Right hindlimb (tissue), 1 donor: ENCODE data around the gene BACH1.
A peak's percentile ranks its signal among the peaks of the same experiment; 100 is the strongest.
"Not testable (repeated sequence)": the region's sequence is repeated elsewhere in the genome, so short reads cannot be mapped to it uniquely, and the experiment has no call there.

ENCODE experiments used
- DNase-seq: peaks from one replicate; pipeline ENCODE4 v3.0.0-alpha.2; 2018

The BACH1 gene

DNA sequence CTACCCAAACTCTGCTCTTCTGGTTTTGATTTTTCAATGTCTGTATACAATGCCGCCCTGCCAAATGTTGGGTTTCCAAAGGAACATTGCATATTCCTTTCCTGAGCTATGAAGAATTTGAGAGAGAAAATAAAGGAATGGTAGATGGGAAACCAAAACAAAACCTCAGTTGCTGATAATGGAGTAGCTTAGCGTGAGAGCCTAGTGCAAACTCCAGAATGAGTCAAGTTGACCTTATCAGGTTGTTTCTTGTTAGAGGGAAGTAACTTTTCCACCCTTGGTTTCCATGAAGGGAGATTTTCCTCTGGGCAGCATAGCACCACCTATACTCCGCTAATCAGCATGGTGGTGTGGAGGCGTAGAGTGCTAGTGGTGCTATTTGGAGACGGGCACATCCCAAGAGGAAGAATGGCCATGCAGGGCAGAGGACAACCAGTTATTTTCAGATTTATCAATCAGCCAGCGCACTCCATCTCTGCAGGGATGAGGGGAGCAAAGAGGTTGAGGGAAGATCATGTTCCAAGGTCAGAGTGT is 51.6 kb downstream of the BACH1 start:
- no peak for DNase-seq

DNA sequence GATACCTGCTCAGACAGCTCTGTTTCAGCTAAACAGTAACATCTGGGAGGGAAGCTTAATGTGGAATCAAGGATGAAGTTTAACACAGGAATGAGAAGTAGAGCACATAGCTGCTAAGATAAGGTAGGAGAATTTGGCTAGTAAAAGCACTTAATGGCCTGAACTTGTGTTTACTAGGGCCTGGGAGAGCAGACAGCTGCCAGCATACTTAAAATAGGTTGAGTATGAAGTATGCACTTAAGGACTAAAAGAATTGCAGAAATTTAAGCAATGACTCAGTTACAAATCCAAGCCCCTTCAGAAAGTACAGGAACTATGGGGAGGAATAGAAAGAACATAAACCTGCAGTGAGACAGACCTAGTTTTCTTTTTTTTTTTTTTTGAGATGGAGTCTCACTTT is 53.0 kb downstream of the BACH1 start:
- no peak for DNase-seq

DNA sequence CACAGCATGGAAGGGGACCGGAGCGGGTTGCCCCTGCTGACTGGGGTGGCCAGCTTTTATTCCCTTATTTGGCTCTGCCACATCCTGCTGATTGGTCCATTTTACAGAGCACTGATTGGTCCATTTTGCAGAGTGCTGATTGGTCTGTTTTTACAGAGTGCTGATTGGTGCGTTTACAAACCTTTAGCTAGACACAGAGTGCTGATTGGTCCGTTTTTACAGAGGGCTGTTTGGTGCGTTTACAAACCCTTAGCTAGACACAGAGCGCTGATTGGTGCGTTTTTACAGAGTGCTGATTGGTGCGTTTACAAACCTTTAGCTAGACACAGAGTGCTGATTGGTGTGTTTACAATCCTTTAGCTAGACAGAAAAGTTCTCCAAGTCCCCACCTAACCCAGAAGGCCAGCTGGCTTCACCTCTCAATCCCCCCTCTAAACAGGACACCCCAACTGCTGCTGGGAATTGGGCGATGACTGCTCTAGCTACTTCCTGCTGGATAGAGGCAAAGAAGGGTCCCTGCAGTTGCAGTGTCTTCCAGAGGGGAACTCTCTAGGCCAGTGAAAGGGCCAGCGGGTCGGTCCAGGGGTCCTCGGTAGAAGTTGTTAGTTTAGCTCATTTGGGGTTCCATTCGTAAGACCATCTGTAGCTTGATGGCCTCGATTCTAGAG is 56.5 kb downstream of the BACH1 start:
- DNase-seq, result not testable (repeated sequence)

DNA sequence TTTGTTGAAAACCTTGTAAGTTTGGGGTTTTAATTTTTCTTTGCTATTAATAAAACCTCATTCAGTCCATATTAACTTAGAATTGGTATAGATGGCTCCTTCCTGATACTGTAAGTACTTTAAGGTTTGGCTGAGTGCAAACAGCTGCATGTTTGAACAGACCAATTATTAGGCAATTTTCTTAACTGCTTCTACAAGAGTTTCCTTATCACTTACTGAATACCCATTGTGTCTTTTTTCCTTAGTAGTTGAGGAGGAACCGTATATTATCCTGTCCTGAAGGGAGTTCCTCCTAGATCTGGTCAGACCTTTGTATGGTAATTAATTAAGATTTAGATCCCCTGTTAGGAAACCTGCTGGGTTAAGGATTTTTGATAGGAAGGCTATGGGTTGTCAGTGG is 57.6 kb downstream of the BACH1 start:
- DNase-seq, result not testable (repeated sequence)

DNA sequence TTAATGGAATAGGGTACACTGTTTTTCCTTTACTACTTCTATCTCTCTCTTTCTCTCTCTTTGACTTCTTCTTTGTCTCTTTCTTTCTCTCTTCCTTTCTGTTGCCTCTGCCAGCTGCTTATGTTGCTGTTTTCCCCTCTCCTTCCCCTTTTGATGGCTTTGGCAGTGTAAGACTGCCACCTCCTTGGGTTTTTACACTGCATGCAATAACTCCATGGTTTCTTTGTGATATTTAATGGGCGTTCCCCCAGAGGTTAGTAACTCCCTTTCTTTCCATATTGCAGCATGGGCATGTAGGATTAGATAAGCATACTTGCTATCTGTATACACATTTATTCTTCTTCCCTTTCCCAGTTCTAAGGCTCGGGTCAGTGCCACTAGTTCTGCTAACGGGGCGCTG is 58.1 kb downstream of the BACH1 start:
- DNase-seq, result not testable (repeated sequence)

DNA sequence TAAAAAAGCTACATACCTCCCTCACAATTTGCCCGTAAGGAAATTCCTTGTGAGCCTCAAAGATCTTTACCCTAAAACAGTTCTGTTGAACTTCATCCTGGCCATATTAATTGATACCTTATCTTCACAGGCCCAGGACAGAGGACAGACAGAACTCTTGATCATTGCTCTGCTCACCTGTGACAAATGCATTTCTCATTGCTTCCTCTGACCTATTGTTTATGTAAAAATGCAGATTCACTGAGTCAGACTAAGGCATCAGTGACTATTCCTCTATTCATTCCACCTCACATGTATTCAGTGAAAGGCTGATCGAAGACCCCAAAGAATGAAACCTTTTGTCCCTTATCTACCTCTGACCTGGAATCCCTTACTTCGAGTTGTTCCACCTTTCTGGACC is 61.0 kb downstream of the BACH1 start:
- DNase-seq, result no peak

DNA sequence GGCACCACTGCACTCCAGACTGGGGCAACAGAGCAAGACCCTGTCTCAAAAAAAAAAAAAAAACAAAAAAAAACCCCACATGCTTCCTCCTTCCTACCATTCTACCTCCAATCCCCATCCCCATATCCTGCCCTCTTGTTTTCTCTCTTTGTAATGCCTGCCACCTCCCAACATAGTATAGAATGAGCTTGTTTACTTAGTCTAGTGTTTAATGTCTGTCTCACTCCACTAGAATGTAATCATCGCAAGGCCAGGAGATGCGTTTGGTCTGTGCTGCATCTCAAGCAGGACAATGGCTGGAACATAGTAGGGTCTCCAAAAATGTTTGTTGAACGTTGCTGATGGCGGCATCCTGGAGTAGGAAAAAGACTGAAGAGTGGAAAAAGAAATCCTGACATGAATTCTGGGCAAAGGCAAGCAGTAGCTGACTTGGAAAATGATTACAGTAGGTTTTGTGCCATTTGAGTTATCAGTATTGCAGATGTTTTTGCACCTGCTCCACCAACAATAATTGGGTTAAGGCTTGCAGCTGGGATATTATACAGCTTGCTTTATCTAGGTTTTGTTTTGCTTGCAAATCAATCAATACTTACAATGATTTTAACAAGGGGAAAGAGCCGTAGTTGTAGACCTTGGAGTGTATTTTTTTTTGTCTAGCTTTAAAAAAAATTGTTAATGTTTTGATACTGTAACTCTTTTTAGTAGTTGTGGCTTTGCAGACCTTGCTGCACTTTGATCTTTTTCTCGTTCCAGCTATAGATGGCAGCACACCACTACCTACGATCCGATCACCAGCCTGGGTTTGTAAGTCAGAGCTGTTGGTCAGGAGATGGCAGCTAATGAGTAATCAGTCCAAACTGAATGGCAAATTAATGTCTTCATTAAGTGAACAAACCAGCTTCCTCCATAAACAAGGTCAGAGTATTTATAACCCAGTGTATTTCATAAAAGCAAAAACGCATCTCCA is 62.4 kb downstream of the BACH1 start:
- DNase-seq, result no peak

DNA sequence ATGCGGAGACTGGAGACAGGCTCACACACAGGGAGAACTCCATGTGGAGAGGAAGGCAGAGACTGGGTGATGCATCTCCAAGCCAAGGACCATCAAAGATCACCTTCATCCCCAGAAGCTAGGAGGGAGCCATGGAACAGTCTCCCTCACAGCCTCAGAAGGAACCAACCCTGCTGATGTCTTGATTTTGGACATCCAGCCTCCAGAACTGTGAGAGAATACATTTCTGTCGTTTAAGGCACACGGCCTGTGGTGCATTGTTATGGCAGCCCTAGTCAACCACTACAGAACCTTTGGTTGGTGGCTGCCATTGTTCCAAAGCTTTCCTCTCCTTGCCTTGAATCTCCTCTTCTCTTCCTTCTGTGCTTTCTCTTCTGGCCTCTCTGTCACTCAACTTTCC is 64.0 kb downstream of the BACH1 start:
- DNase-seq, result no peak

DNA sequence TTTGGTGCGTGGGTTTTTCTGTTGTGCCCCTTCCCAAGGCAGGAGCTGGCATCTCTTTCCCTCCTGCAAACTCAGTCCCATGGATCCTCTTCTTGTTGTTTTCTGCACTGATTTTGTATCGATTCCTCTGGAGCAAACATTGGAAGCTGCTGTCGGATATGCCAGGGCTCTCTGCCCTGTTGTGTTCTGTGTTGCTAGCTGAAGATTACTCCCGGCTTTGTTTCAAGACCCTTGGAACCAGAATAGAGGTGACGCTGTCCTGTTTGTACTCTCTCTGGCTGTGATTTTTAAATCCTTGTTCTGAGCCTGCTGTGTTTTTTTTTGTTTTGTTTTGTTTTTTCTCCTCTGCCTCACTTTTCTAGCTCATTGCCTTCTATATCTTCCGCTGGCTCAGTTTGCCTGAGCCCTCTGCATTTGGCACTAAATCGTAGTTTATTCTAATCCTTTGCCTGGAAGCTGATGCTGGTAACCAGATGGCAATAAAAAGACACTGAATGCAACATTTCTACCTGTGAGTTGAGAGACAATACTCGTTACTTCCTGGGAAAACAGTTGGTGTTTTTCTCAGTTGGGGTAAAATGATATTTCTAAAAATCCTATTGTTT is 67.0 kb downstream of the BACH1 start:
- DNase-seq, result no peak

DNA sequence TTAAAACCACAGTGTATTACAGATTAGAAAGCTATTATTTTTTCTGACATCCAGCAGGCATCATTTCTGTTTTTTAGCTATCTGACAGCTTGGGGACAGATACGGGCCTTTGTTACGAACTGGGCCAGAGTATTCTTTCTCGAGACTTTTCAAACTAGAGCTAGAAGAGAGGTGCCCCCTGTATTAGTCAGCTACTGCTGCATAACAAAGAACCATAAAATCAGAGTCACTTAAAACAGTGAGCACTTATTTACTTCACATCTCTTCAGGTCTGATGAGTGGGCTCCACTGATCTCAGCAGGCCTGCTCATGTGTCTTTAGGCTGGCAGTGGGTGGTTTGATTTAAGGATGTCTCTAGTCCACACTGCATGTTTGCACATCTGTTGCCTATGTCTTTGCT is 67.8 kb downstream of the BACH1 start:
- no peak for DNase-seq

DNA sequence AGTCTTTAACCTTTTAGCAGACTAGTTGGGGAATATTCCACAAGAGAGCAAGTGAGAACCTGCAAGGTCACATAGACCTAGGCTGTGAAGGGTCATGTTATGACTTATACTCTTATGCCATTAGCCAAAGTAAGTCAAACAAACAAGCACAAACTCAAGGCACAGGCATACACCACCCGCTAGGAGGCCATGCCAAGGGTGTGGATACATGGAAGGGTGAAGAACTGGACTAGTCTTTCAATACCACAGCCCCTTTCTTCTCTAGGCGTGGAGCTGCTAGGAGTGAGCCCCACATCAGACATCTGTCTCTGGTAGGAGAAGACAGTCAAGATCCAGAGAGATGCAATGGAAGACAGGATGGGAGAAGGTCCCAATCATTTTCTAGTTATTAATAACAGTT is 68.6 kb downstream of the BACH1 start:
- no peak for DNase-seq

DNA sequence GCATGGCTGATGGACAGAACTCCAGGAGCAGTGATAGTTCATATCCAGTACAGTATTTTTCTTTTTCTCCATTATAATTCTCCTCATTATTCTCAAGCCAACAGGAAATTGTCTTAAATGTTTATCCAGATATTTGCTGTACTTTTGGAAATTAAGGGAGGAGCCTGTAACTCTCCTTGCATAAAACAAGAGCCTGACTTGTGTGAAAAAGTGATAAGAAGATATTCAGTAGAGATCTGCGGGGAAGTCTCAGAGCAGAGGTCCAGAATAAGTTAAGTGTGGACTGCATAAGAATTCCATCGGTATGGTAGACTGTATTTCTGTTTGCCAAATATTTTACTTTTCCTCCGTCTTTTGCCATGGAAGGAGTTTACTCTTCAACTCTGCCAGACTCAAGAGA is 70.2 kb downstream of the BACH1 start:
- DNase-seq, result no peak

DNA sequence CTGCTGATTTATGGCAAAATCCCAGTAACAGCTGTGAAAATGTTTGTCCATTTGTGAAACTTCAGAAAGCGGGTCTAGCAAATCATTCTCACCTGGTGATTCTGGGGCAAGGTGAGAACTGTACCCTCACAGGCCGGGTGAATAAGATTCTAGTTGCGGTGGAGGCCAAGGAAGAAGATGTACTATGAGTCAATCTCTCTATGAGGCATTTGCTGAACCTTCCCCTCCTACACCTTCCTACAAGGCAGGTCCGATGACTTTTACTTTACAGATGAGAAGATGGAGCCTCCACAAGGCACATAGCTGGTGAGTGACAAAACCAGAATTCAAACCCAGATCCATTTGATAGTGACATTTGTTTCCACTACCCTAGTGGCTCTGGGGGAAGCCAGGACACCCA is 72.7 kb downstream of the BACH1 start:
- no peak for DNase-seq

DNA sequence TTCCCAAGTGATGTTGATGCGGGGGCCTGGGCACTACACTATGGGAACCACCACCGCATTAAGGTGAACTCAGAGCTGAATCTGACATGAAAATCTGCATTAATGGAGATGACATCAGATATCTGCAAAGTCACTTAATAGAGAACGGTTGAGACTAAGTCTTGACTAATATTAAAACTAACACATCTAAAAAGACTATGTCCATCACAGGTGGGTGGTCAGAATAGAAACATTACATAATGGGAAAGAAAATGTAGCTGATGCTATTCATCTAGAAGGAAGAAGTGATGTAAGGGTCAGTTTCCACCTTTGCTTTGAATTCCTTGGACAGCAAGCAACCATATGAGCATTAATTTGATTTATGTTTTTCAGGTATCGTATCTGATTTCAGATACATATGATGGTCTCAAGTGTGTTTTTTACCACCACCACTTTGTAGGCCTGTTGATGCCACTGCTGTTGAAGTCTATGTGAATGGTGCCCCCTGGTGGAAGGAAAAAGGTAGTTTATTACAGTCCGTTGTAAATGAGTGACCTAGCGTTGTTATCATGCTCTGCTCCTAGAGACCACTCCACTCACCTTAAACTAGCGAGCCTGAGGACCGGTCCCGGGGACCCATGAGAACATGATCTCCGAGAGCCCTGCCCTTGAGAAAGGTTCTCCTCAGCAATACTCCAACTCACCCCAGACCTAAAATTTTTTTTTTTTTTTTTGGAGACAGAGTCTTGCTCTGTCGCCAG is 73.5 kb downstream of the BACH1 start:
- DNase-seq, result peak; percentile 44

DNA sequence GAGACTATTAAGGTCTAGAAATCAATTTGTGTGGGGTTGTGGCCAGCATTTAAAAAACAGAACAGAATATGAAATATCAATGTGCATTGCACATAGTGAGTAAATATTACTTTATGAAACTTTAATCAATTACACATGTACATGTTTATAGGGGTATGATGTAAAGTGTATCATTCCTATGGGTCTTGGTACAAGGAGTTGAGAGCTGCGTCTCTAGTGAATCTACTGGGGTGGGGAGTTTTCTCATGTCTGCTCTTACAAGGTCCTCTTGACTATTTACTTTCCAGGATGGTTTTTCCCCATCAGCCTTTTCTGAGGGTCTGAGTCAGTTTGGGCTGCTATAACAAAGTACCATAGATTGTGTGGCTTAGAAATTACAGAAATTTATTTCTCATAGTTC is 75.8 kb downstream of the BACH1 start:
- DNase-seq, result no peak

DNA sequence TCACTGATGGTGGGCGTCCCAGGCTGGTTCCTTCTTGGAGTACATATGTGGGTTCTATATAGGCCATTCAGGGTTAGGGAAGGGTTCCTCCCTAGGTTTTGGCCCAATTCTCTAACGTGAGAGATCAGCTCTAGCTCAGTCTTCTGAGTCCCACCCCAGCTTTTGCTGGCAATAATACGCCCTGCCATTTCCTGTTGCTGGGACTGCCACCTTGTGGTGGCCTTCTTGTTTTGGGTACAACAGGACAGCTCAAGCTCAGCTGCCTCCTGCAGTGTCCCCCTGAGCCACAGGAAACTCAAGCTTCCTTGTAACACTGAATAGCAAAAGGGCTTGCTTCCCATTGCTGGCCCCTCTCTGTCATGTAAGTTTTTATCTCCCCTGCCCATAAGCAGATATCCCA is 77.8 kb downstream of the BACH1 start:
- no peak for DNase-seq

DNA sequence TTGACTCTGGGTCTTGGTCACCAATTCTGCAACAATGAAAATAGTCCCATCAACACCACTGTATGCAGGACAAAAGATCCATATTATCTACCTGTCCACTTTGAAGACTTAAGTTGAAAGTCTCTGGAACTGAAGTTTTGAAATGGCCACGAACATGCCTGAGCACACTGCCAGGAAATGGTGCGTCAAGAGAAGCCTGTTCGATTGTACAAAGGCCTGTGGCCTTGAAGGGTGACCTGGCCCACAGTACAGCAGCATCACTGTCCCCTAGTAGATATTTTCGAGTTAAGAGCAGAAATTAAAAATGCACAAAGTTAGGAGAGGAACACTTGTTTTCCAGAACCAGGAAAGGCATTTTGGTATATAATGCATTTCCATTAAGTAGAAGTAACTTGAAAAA is 78.5 kb downstream of the BACH1 start:
- DNase-seq, result no peak

DNA sequence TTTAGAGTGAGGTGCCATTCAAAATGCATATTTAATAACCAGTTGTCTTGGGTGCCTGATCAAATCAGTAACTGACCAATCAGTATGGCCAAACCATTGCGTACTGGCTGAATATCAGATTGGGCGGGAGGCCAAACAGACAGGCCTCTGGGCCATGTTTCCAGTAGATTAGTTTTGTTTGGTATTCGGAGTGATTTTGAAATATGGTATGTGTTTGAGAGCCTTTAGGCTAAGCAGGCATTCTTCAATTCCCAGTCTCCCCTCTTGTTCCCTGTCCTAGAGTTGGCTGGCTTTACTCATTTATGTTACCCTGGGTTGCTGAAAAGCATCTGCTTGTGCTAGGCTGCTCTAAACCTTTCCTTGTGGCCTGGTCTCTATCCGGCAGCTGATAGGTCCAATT is 80.1 kb downstream of the BACH1 start:
- DNase-seq, result no peak

DNA sequence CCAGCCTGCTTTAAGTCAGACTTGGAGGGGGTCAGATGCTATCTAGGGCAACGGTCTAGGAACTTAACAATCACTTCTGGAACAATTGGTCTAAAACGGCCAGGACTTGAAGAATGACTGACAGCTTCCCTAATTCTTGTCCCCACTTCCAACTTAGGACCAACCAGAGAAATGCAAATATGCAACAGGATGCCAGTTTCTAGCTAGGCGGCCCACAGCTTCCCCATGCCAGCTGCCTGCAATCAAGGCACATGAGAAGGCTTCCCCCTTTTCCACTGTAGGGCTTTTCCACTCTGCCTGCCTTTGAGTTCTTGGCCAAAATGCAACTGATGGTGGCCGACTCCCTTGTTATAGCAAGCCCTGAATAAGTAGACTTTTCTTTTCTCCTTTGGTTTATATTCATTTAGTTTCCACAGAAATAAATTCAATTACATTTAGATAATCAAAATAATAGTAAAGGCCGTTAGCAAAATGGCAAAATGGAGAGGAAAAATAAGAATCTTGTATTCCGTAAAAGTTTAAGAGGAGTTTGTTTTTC is 80.9 kb downstream of the BACH1 start:
- no peak for DNase-seq

DNA sequence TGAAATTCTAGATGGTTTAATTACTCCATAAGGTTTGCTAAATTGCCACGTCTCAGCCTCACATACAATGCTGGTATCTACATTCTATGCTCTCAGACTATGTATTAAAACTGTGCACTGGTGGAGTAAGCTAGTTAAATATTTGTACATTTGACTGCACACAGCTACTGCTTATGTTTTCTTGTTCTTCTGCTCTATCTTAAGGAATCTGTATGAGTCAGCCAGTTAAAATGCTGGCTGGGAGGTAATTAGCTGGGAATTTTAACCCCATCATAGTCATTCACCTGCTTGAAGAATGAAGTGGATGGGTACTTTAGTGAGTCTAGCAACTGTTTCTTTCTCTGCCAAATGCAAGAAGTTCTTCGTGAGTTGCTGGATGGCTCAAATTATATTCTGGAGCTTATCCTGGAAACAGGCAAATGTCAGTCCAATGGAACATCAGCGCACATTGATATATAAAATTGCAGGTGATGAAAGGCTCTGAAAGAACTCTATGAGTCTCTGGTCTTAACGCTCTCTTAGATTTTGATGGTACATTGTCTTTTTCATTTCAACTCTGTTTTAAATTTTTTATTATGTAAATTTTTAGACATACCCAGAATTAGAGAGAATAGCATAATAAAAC is 83.4 kb downstream of the BACH1 start:
- DNase-seq, result no peak

DNA sequence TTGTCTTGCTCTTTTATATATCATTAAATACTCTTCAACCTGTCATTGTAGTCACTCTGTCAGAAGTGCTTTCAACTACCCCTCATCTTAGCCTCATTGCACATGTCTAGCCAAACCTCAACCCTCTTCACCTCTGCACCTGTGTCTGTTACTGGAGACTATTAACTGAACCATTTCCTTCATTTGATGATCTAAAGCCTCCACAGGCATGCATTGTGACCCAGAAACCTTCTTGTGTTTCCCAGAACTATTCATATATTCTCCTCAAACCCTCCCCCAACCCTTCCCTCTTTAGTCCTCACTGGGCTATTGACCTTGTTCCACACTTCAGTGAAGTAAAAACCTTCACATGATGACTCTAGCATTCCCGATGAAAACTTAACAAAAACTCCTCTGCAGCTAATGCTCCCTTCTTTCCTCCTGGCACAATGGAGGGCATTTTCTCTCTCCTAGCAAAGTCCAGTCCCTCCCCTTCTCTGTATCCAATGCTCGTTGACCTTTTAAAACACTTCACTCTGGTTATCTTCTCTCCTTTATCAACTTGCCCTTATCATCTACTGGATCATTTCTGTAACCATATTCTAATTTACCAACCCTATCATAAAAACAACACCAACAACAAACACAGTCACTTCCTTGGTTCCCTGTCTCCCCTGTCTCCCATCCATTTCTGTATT is 86.1 kb downstream of the BACH1 start:
- DNase-seq, result no peak
